LNCaP clone FGC (cell line): ENCODE measurements around the gene FHIT.

Experiments used
- DNase-seq: peaks from one replicate; pipeline ENCODE4 v3.0.0-alpha.2; 2011; ENCODE audit warnings: low read depth
- H3K4me3 ChIP-seq: 2 replicates; pipeline ENCODE4 v1.5.1; 2011; ENCODE audit warnings: mild to moderate bottlenecking, low read depth, low read length, control low read depth
- TF ChIP-seq, protein P1 (sequence below): IDR thresholded peaks from 2 replicates; pipeline ENCODE4 v1.5.1; 2012; ENCODE audit warnings: mild to moderate bottlenecking; ENCODE audit not compliant: control insufficient read depth, insufficient read depth; ENCODE audit errors: extremely low read depth

FHIT gene

DNA sequence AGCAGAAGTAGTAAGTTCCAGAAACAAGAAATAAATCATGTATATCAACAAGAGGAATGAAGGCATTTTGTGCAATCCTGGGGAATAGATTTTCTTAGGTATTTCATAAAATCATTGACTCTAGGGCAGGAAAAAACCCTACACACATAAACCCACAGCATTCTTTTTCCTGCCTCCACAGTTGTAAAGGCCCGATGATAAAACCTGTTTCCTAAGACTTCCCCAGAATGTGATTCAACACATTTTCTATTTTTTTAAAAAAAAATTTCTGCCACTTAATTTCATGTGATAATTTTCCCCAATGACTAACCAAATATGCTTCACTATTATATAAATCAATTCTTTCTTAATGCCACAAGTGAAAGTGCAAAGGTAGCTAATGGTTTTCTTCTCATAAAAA is 407.0 kb downstream of the FHIT start:
- no peak for DNase-seq
- no peak overlapping the region for H3K4me3 ChIP-seq
- TF ChIP-seq, protein P1, sequence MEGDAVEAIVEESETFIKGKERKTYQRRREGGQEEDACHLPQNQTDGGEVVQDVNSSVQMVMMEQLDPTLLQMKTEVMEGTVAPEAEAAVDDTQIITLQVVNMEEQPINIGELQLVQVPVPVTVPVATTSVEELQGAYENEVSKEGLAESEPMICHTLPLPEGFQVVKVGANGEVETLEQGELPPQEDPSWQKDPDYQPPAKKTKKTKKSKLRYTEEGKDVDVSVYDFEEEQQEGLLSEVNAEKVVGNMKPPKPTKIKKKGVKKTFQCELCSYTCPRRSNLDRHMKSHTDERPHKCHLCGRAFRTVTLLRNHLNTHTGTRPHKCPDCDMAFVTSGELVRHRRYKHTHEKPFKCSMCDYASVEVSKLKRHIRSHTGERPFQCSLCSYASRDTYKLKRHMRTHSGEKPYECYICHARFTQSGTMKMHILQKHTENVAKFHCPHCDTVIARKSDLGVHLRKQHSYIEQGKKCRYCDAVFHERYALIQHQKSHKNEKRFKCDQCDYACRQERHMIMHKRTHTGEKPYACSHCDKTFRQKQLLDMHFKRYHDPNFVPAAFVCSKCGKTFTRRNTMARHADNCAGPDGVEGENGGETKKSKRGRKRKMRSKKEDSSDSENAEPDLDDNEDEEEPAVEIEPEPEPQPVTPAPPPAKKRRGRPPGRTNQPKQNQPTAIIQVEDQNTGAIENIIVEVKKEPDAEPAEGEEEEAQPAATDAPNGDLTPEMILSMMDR, result no peak

DNA sequence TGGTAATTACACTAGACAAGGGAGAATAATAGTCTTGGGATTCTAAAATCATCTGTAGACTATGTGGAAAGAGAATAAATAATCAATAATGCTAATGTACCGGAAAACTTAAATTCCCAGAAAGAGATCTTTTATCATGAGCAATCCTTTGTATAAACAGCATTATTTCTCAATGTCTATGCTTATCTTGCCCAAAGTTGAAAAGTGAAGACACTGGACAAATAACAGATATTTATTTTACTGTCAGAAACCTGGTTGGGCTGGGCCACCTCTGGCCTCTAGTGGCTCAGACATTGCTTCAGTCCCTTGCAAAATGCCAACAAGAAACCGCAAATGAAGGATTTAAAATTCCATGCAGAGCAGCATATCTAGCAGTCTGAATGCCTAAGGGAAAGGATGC is 409.9 kb downstream of the FHIT start:
- TF ChIP-seq, protein P1, result 0 out of 2 replicates have a peak, but pooled peaks have one; percentile 13
- DNase-seq, result no peak
- no peak overlapping the region for H3K4me3 ChIP-seq

DNA sequence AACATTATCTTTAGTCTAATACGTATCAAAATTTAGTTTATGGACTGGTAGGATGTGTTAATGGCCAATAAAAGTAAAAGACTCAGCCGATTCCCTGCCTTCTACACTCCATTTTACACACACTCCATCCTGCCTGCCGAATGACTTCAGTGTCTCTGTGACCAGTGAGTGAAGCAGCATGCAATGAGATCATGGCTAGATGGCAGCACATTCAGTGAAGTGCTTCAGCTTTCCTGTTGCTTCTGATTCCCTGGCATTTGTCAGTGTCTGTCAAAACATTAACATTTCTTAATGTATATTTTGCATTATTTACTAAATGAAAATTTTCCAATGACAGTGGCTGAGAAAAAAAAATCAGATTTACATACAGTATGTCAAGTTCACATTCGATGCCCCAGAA is 412.0 kb downstream of the FHIT start:
- TF ChIP-seq, protein P1, result peak; percentile 51
- H3K4me3 ChIP-seq, result no peak overlapping the region
- DNase-seq, result no peak

DNA sequence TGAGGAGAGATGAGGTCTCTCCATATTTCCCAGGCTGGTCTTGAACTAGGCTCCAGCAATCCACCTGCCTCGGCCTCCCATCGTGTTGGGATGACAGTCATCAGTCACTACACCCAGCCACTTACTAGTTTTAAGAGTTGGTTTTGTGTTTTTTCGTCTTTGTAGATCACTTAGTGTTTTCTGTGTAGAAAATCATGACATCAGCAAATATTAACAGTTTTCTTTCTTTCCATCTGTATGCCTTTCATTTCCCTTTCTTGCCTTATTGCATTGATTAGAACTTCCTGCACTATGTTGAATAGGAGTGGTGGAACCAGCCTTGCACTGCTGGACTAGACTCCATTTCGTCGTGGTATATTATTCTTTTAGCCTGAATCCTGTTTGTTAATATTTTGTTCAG is 415.5 kb downstream of the FHIT start:
- TF ChIP-seq, protein P1, result no peak
- no peak for DNase-seq
- H3K4me3 ChIP-seq, result no peak overlapping the region

DNA sequence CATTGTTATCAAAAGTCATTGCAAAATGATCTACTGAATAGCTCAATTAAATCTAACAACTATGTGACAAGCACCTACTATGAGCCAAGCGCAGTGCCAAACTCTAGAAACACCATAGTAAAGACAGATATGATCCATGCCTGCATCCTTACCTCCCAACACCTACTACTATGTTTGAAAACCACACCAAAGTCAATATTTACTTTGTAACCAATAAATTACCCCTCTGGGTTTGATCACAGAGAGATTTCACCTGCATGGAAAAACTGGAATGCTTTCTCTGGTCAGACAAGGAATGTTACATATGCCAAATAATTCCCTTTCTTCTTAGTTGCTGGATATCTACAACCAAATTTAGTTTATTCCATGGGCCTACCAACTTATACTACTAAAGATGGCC is 422.2 kb downstream of the FHIT start:
- DNase-seq, result peak; percentile 6
- TF ChIP-seq, protein P1, result no peak

DNA sequence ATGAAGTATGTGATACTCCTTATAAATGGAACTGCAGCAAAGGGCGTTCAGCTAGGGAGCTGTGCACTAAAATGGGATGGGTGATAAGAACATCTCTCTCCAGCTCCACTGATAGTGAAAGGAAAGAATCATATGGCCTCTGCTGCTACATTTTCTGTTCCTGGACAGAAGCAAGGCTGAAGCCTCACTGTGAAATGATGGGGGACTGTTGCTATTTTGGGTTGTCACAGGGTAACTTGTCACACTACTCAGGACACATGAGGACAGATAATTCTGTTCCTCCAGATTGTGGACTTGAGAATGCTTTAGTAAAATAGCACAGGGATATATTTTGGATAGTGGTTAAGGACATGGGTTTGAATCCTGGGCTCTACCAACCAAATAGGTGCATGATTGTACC is 423.6 kb downstream of the FHIT start:
- DNase-seq, result no peak
- H3K4me3 ChIP-seq, result no peak overlapping the region
- TF ChIP-seq, protein P1, result no peak

More for the DNA sequence above, 422.2 kb downstream of the FHIT start:
- H3K4me3 ChIP-seq, result no peak overlapping the region

DNA sequence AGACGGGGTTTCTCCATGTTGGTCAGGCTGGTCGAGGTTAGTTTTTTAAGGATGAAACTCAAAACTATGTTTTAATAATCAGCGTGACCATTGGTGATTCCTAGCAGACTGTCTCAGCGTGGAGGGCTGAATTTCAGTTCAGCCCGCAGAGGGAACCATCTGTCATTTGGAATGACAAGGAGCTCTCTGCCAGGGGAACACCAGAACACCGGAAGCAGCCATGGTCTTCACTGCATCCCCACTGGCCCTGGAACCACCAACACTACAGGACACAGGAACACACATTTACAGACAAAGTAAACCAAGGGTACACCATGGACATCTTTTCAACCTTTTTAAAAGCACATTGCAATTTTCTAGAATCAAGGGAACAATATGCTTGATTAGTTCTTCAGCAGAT is 424.7 kb downstream of the FHIT start:
- H3K4me3 ChIP-seq, result no peak overlapping the region
- TF ChIP-seq, protein P1, result no peak
- DNase-seq, result no peak
